Endothelial cell (in vitro differentiated cells): ENCODE data around the gene SLC16A1. TPM values are rescaled to one million over a fixed set of nuclear protein-coding genes. Genes with fewer than 3 reads are reported as not detected.

Source experiments
- DNase-seq: peaks from one replicate; pipeline ENCODE4 v3.0.0; 2021; ENCODE audit warnings: low spot score
- H3K27ac Mint-ChIP-seq: one replicate; pipeline ENCODE4 v1.8.0; 2021; ENCODE audit warnings: mixed read lengths, inconsistent platforms; ENCODE audit not compliant: unreplicated experiment
- H3K27me3 Mint-ChIP-seq: one replicate; pipeline ENCODE4 v1.8.0; 2021; ENCODE audit warnings: mild to moderate bottlenecking, moderate library complexity, mixed read lengths, inconsistent platforms; ENCODE audit not compliant: unreplicated experiment
- H3K36me3 Mint-ChIP-seq: one replicate; pipeline ENCODE4 v1.8.0; 2021; ENCODE audit warnings: mild to moderate bottlenecking, low read depth, mixed read lengths, inconsistent platforms; ENCODE audit not compliant: unreplicated experiment
- H3K4me1 Mint-ChIP-seq: one replicate; pipeline ENCODE4 v1.8.0; 2021; ENCODE audit warnings: mild to moderate bottlenecking, mixed read lengths, inconsistent platforms; ENCODE audit not compliant: unreplicated experiment
- H3K4me3 Mint-ChIP-seq: one replicate; pipeline ENCODE4 v1.8.0; 2021; ENCODE audit warnings: mild to moderate bottlenecking, mixed read lengths, inconsistent platforms; ENCODE audit not compliant: unreplicated experiment
- H3K9me3 Mint-ChIP-seq: one replicate; pipeline ENCODE4 v1.8.0; 2021; ENCODE audit warnings: mixed read lengths, inconsistent platforms; ENCODE audit not compliant: unreplicated experiment
- CTCF ChIP-seq: fragments of 200-600 bp; sonication (generic); IDR thresholded peaks from one replicate; pipeline ENCODE4 v1.5.0; 2021; ENCODE audit warnings: antibody characterized with exemption; ENCODE audit not compliant: unreplicated experiment
- total RNA-seq: library from RNA; stranded (reverse); fragmentation: NEBNext Ultra II Directional; extraction: Animal tissue kit (Norgen Biotek cat#: 25700); gene quantifications from one replicate; pipeline ENCODE4 v1.2.1, GENCODE V29; 2021; ENCODE audit not compliant: unreplicated experiment

The SLC16A1 gene
- total RNA-seq, 1 donor from 2014 or later = 88.7 TPM

GRCh38 chr1:112950426-112950825 lies 5.6 kb downstream of the SLC16A1 start:
- no peak for TF ChIP-seq CTCF
- H3K27ac Mint-ChIP-seq = no peak overlapping the region
- H3K4me1 Mint-ChIP-seq = peaks cover 18% of the 10 kb centered on the region
- H3K36me3 Mint-ChIP-seq = no peaks in the 10 kb centered on the region
- no peaks in the 10 kb centered on the region for H3K9me3 Mint-ChIP-seq
- H3K27me3 Mint-ChIP-seq = peaks cover 5% of the 10 kb centered on the region
- DNase-seq = no peak
- H3K4me3 Mint-ChIP-seq = no peak overlapping the region

GRCh38 chr1:112946683-112947082 lies 9.3 kb downstream of the SLC16A1 start:
- TF ChIP-seq CTCF = no peak
- Mint-ChIP-seq H3K4me3 (no peak overlapping the region), H3K36me3 (no peaks in the 10 kb centered on the region), H3K27ac (no peak overlapping the region), H3K4me1 (no peaks in the 10 kb centered on the region), H3K9me3 (no peaks in the 10 kb centered on the region), H3K27me3 (peaks cover 3% of the 10 kb centered on the region)
- no peak for DNase-seq

- Mint-ChIP-seq H3K9me3 (no peaks in the 10 kb centered on the region), H3K4me1 (peaks cover 6% of the 10 kb centered on the region), H3K27me3 (no peaks in the 10 kb centered on the region), H3K36me3 (no peaks in the 10 kb centered on the region), H3K4me3 (no peak overlapping the region), H3K27ac (no peak overlapping the region)
- DNase-seq = no peak
- TF ChIP-seq CTCF = no peak
Measured at GRCh38 chr1:112939810-112940209, 16.2 kb downstream of the SLC16A1 start.

- H3K4me3 Mint-ChIP-seq = no peak overlapping the region
- peaks cover 14% of the 10 kb centered on the region for H3K4me1 Mint-ChIP-seq
Measured at GRCh38 chr1:112938210-112938609, 17.8 kb downstream of the SLC16A1 start.

GRCh38 chr1:112937495-112937894 lies 18.5 kb downstream of the SLC16A1 start:
- H3K4me1 Mint-ChIP-seq = peaks cover 14% of the 10 kb centered on the region
- no peak for DNase-seq
- no peaks in the 10 kb centered on the region for H3K27me3 Mint-ChIP-seq
- no peak for TF ChIP-seq CTCF
- no peak overlapping the region for H3K27ac Mint-ChIP-seq
- no peak overlapping the region for H3K4me3 Mint-ChIP-seq
- H3K36me3 Mint-ChIP-seq = no peaks in the 10 kb centered on the region
- H3K9me3 Mint-ChIP-seq = no peaks in the 10 kb centered on the region

More at GRCh38 chr1:112938210-112938609, 17.8 kb downstream of the SLC16A1 start:
- Mint-ChIP-seq H3K27ac (no peak overlapping the region), H3K36me3 (no peaks in the 10 kb centered on the region), H3K27me3 (no peaks in the 10 kb centered on the region), H3K9me3 (no peaks in the 10 kb centered on the region)
- no peak for TF ChIP-seq CTCF
- no peak for DNase-seq
